ENCODE results near the gene ATPAF1. TPM values are rescaled to one million over a fixed set of nuclear protein-coding genes. Genes with fewer than 3 reads are reported as not detected.

Gene ATPAF1
- total RNA-seq, 2 donors from 2014 or later = 56.1 to 84.2 TPM

DNA sequence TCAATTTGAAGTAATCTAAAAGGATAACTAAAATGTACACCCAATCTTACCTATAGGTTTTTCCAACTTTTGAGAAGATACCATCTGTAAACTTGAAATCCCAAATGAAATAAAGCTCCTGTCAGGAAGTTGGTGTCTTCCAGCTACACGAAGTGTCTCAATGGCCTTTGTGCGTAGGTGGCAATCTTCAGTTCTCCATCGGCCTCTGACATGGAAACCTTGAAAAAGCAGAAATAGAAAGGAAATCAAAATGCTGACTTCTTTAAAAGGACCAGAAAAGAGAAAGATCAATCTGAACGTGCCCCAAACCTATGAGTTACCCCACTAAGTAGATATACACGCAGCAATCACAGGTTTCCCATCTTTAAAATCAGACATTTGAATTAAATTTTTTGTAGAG lies 74.1 kb downstream of the ATPAF1 start:
- WGBS, 2 experiments (ENCODE audit: insufficient coverage in 1 of 2, insufficient read length in 1 of 2) = 91 to 98% methylated on average over 3 to 5 of the region's 5 CpGs

DNA sequence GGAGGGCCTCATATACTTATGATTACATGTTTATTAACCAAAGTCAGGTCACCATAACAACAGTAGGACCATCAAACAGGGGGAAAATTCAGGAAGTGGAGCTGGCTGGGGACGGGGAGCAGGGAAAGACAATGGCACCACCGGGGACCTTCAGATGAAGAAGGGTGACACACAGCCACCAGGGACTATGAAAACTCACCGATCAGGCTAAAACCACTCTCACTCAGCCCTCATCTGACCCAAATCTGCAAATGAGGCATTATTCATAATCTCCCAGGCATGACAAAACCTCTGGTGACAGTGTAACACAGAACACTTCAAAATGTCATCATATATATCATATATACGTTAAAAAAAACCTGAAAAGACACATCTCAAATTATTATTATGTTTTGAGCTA lies 75.3 kb downstream of the ATPAF1 start:
- Mint-ChIP-seq H3K4me1 (no peaks in the 10 kb centered on the region), H3K27ac (no peak overlapping the region), H3K27me3 (ENCODE audit: insufficient read depth) (no peaks in the 10 kb centered on the region), H3K36me3 (ENCODE audit: low read depth) (peaks cover 35% of the 10 kb centered on the region), H3K4me3 (no peak overlapping the region), H3K9me3 (no peaks in the 10 kb centered on the region)
- Histone ChIP-seq H3K4me1 (ENCODE audit: control insufficient read depth, insufficient read depth, low read length) (no peaks in the 10 kb centered on the region), H3K36me3 (ENCODE audit: control insufficient read depth, insufficient read depth, low read length) (peaks cover 26% of the 10 kb centered on the region), H3K9ac (ENCODE audit: extremely low read depth, low read length, poor library complexity, severe bottlenecking) (no peak overlapping the region), H3K9me3 (ENCODE audit: control insufficient read depth, low read length) (no peaks in the 10 kb centered on the region), H3K27ac (ENCODE audit: low read depth, low read length) (no peak overlapping the region), H3K27me3 (ENCODE audit: control insufficient read depth, insufficient read depth, low read length, poor library complexity, severe bottlenecking) (no peaks in the 10 kb centered on the region), H3K4me3 (ENCODE audit: low read length) (no peak overlapping the region)
- WGBS, 2 experiments (ENCODE audit: insufficient coverage in 1 of 2, insufficient read length in 1 of 2) = 95 to 100% methylated on average over 4 of the region's 4 CpGs
- no peak for DNase-seq
- TF ChIP-seq, protein P1, sequence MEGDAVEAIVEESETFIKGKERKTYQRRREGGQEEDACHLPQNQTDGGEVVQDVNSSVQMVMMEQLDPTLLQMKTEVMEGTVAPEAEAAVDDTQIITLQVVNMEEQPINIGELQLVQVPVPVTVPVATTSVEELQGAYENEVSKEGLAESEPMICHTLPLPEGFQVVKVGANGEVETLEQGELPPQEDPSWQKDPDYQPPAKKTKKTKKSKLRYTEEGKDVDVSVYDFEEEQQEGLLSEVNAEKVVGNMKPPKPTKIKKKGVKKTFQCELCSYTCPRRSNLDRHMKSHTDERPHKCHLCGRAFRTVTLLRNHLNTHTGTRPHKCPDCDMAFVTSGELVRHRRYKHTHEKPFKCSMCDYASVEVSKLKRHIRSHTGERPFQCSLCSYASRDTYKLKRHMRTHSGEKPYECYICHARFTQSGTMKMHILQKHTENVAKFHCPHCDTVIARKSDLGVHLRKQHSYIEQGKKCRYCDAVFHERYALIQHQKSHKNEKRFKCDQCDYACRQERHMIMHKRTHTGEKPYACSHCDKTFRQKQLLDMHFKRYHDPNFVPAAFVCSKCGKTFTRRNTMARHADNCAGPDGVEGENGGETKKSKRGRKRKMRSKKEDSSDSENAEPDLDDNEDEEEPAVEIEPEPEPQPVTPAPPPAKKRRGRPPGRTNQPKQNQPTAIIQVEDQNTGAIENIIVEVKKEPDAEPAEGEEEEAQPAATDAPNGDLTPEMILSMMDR (conservative IDR thresholded peaks at IDR 0.05) = no peak

More for the DNA sequence above, 74.1 kb downstream of the ATPAF1 start:
- Mint-ChIP-seq H3K9me3 (no peaks in the 10 kb centered on the region), H3K27me3 (ENCODE audit: insufficient read depth) (no peaks in the 10 kb centered on the region), H3K36me3 (ENCODE audit: low read depth) (peaks cover 32% of the 10 kb centered on the region), H3K4me3 (no peak overlapping the region), H3K4me1 (no peaks in the 10 kb centered on the region), H3K27ac (no peak overlapping the region)
- H3K9me3 ChIP-seq (ENCODE audit: control insufficient read depth, low read length) = no peaks in the 10 kb centered on the region
- no peaks in the 10 kb centered on the region for H3K27me3 ChIP-seq (ENCODE audit: control insufficient read depth, insufficient read depth, low read length, poor library complexity, severe bottlenecking)
- no peak overlapping the region for H3K9ac ChIP-seq (ENCODE audit: extremely low read depth, low read length, poor library complexity, severe bottlenecking)
- H3K4me1 ChIP-seq (ENCODE audit: control insufficient read depth, insufficient read depth, low read length) = no peaks in the 10 kb centered on the region
- DNase-seq = no peak
- TF ChIP-seq, protein P1 (conservative IDR thresholded peaks at IDR 0.05) = no peak
- H3K36me3 ChIP-seq (ENCODE audit: control insufficient read depth, insufficient read depth, low read length) = peaks cover 26% of the 10 kb centered on the region
- no peak overlapping the region for H3K4me3 ChIP-seq (ENCODE audit: low read length)
- H3K27ac ChIP-seq (ENCODE audit: low read depth, low read length) = no peak overlapping the region

DNA sequence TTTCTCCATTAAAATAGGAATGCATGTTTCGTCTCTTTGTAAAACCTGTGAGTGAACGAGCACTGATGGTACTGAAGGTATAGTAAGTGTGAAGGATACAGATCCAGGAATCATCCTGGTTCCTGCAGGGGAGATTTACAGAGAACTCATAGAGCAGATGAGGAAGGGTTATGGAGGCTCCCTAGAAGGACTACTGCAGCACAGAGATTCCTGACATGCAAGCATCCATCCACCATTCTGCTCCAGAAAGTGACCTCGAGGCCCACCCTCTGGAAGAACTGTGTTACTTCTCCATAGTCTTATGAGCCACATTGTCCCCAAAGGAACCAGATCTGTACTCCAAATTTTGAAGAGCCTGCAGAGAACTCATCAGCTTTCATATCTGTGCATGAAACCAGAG lies 78.6 kb downstream of the ATPAF1 start:
- H3K9me3 Mint-ChIP-seq = no peaks in the 10 kb centered on the region
- no peak for DNase-seq

More for the DNA sequence above, 78.6 kb downstream of the ATPAF1 start:
- 94 to 96% methylated on average over 3 of the region's 3 CpGs for WGBS, 2 experiments (ENCODE audit: insufficient coverage in 1 of 2, insufficient read length in 1 of 2)
- H3K4me3 Mint-ChIP-seq = no peak overlapping the region
- TF ChIP-seq, protein P1 (conservative IDR thresholded peaks at IDR 0.05) = no peak
- Histone ChIP-seq H3K4me3 (ENCODE audit: low read length) (no peak overlapping the region), H3K27ac (ENCODE audit: low read depth, low read length) (no peak overlapping the region), H3K4me1 (ENCODE audit: control insufficient read depth, insufficient read depth, low read length) (no peaks in the 10 kb centered on the region), H3K36me3 (ENCODE audit: control insufficient read depth, insufficient read depth, low read length) (peaks cover 29% of the 10 kb centered on the region), H3K9me3 (ENCODE audit: control insufficient read depth, low read length) (no peaks in the 10 kb centered on the region), H3K27me3 (ENCODE audit: control insufficient read depth, insufficient read depth, low read length, poor library complexity, severe bottlenecking) (no peaks in the 10 kb centered on the region), H3K9ac (ENCODE audit: extremely low read depth, low read length, poor library complexity, severe bottlenecking) (no peak overlapping the region)
- H3K27me3 Mint-ChIP-seq (ENCODE audit: insufficient read depth) = no peaks in the 10 kb centered on the region
- H3K4me1 Mint-ChIP-seq = no peaks in the 10 kb centered on the region
- peaks cover 45% of the 10 kb centered on the region for H3K36me3 Mint-ChIP-seq (ENCODE audit: low read depth)
- no peak overlapping the region for H3K27ac Mint-ChIP-seq
